ENCODE measurements around the gene NRGN.
A peak's percentile ranks its signal among the peaks of the same experiment; 100 is the strongest.

The NRGN gene

GRCh38 chr11:124712392-124712791 is 27.4 kb upstream of the NRGN start:
- Histone ChIP-seq H3K36me3 (replicated peaks) (no peaks in the 10 kb centered on the region), H3K27me3 (replicated peaks) (no peaks in the 10 kb centered on the region), H3K4me3 (ENCODE audit: low read depth, low read length) (no peak overlapping the region), H3K27ac (no peak overlapping the region)
- in situ Hi-C loops (cut with HindIII; ENCODE audit: low pct_ligation_motif_present, low sequenced_read_pairs) = no loop called here
- no peak for TF ChIP-seq CTCF (IDR thresholded peaks at IDR 0.05; ENCODE audit: low read depth, low read length, missing control alignments)
- no peak for DNase-seq

- no peak for TF ChIP-seq CTCF (IDR thresholded peaks at IDR 0.05; ENCODE audit: low read depth, low read length, missing control alignments)
- in situ Hi-C loops (cut with HindIII; ENCODE audit: low pct_ligation_motif_present, low sequenced_read_pairs) = no loop called here
- no peaks in the 10 kb centered on the region for H3K36me3 ChIP-seq (replicated peaks)
Observed at GRCh38 chr11:124716591-124716990, 23.2 kb upstream of the NRGN start.

GRCh38 chr11:124717421-124717785 is 22.3 kb upstream of the NRGN start:
- no peaks in the 10 kb centered on the region for H3K36me3 ChIP-seq (replicated peaks)
- H3K27me3 ChIP-seq (replicated peaks) = peaks cover 32% of the 10 kb centered on the region
- in situ Hi-C loops (cut with HindIII; ENCODE audit: low pct_ligation_motif_present, low sequenced_read_pairs) = no loop called here
- TF ChIP-seq CTCF (IDR thresholded peaks at IDR 0.05; ENCODE audit: low read depth, low read length, missing control alignments) = no peak
- H3K4me3 ChIP-seq (ENCODE audit: low read depth, low read length) = no peak overlapping the region
- no peak overlapping the region for H3K27ac ChIP-seq
- peak; percentile 15 for DNase-seq

More at GRCh38 chr11:124716591-124716990, 23.2 kb upstream of the NRGN start:
- Histone ChIP-seq H3K27ac (no peak overlapping the region), H3K27me3 (replicated peaks) (peaks cover 24% of the 10 kb centered on the region), H3K4me3 (ENCODE audit: low read depth, low read length) (no peak overlapping the region)
- no peak for DNase-seq

GRCh38 chr11:124717786-124718651 is 21.7 kb upstream of the NRGN start:
- Histone ChIP-seq H3K36me3 (replicated peaks) (no peaks in the 10 kb centered on the region), H3K4me3 (ENCODE audit: low read depth, low read length) (peak overlapping the region; percentile 54), H3K27ac (no peak overlapping the region), H3K27me3 (replicated peaks) (peaks cover 33% of the 10 kb centered on the region)
- no peak for DNase-seq
- in situ Hi-C loops (cut with HindIII; ENCODE audit: low pct_ligation_motif_present, low sequenced_read_pairs) = no loop called here
- TF ChIP-seq CTCF (IDR thresholded peaks at IDR 0.05; ENCODE audit: low read depth, low read length, missing control alignments) = no peak

GRCh38 chr11:124718801-124719200 is 20.9 kb upstream of the NRGN start:
- no peak overlapping the region for H3K27ac ChIP-seq
- TF ChIP-seq CTCF (IDR thresholded peaks at IDR 0.05; ENCODE audit: low read depth, low read length, missing control alignments) = no peak
- no peak overlapping the region for H3K4me3 ChIP-seq (ENCODE audit: low read depth, low read length)
- peaks cover 33% of the 10 kb centered on the region for H3K27me3 ChIP-seq (replicated peaks)
- DNase-seq = no peak
- no peaks in the 10 kb centered on the region for H3K36me3 ChIP-seq (replicated peaks)
- in situ Hi-C loops (cut with HindIII; ENCODE audit: low pct_ligation_motif_present, low sequenced_read_pairs) = no loop called here

GRCh38 chr11:124719534-124719933 is 20.2 kb upstream of the NRGN start:
- H3K27me3 ChIP-seq (replicated peaks) = peaks cover 33% of the 10 kb centered on the region

More at GRCh38 chr11:124719534-124719933, 20.2 kb upstream of the NRGN start:
- no peak for DNase-seq
- no peaks in the 10 kb centered on the region for H3K36me3 ChIP-seq (replicated peaks)
- no peak overlapping the region for H3K4me3 ChIP-seq (ENCODE audit: low read depth, low read length)
- in situ Hi-C loops (cut with HindIII; ENCODE audit: low pct_ligation_motif_present, low sequenced_read_pairs) = no loop called here
- no peak for TF ChIP-seq CTCF (IDR thresholded peaks at IDR 0.05; ENCODE audit: low read depth, low read length, missing control alignments)
- no peak overlapping the region for H3K27ac ChIP-seq
